ENCODE measurements around the gene AUTS2. TPM values are rescaled to one million over a fixed set of nuclear protein-coding genes. Genes with fewer than 3 reads are reported as not detected.

Gene AUTS2
- total and polyA plus RNA-seq, 10 of the 15 experiments (the other 5 are each of a cell fraction or from before 2014, with no cell fraction given) = 6.4 to 55.6 (median 21.6) TPM

- TF ChIP-seq NFXL1 (IDR thresholded peaks at IDR 0.05; ENCODE audit: borderline replicate concordance) (no peak), BRCA1 (IDR thresholded peaks at IDR 0.05; ENCODE audit: low read depth, low read length) (no peak), ZSCAN29 (IDR thresholded peaks at IDR 0.05) (no peak)
Observed at GRCh38 chr7:70719125-70719524, 1120.8 kb downstream of the AUTS2 start (continued).

GRCh38 chr7:70720191-70720873 is 1122.1 kb downstream of the AUTS2 start:
- ChIA-PET RAD21 (ENCODE audit: unreplicated experiment) (interaction anchor here (0.8 to 11.9 kb wide), 10 partner anchors 10 to 56 kb away, joined by 3 to 125 read pairs (median 8); no protein-coding TSS in a partner anchor), CTCF (interaction anchor here (0.7 to 8.3 kb wide), 11 partner anchors 9 to 64 kb away, joined by 3 to 131 read pairs (median 4); no protein-coding TSS in a partner anchor), SMC1A (ENCODE audit: uncharacterized antibody, unreplicated experiment) (interaction anchor here (0.7 to 8.8 kb wide), 14 partner anchors 10 to 95 kb away, joined by 3 to 148 read pairs (median 6); no protein-coding TSS in a partner anchor), POLR2A (interaction anchor here (0.6 to 2.1 kb wide), 7 partner anchors 10 to 57 kb away, joined by 3 to 7 read pairs (median 4); no protein-coding TSS in a partner anchor)
- peaks cover 33% of the 10 kb centered on the region for H3K4me1 ChIP-seq (ENCODE audit: control insufficient read depth, insufficient read depth, low read length)
- H3K9me3 ChIP-seq (replicated peaks; ENCODE audit: control insufficient read depth, insufficient read depth, low read length) = no peaks in the 10 kb centered on the region
- DNase-seq (ENCODE audit: low read depth, low spot score) = no peak
- H3K4me2 ChIP-seq (ENCODE audit: control insufficient read depth, insufficient read depth) = peak overlapping the region; percentile 4; the same call in 1 of the 2 replicates
- peaks cover 0 to 3% of the 10 kb centered on the region in 2 experiments for H3K36me3 ChIP-seq (ENCODE audit: control insufficient read depth in 2 of 2, insufficient read depth in 2 of 2, low read length in 1 of 2)
- H3K27ac ChIP-seq (ENCODE audit: control insufficient read depth, insufficient read depth) = peak overlapping the region; percentile 72
- intact Hi-C loops (cut with micrococcal nuclease; ENCODE audit: unreplicated experiment) = no loop called here
- H3K9ac ChIP-seq (ENCODE audit: control insufficient read depth, insufficient read depth, low read length) = peak overlapping the region; percentile 37; the same call in 1 of the 2 replicates
- no peaks in the 10 kb centered on the region for H4K20me1 ChIP-seq (ENCODE audit: control insufficient read depth, insufficient read depth)
- WGBS (ENCODE audit: insufficient coverage, insufficient replicate concordance, low lambda C conversion rate, missing lambda C conversion rate) = 36% methylated on average over 7 of the region's 7 CpGs
- H3K4me3 ChIP-seq = no peak overlapping the region
- no TSS peak for BruUV-seq (replicated peaks)
- FAIRE-seq = no peak
- no peaks in the 10 kb centered on the region for H3K27me3 ChIP-seq (replicated peaks in 1 of 2; ENCODE audit: control insufficient read depth in 2 of 2, insufficient read depth in 2 of 2, low read length in 1 of 2)
- peaks cover 77% of the 10 kb centered on the region for H3K79me2 ChIP-seq (ENCODE audit: control insufficient read depth, insufficient read depth, low read length)
- in situ Hi-C loops (cut with MboI) = no loop called here
- peak; percentile 13; the same call in 1 of the 3 replicates for ATAC-seq
- peak overlapping the region; percentile 1; the same call in 1 of the 2 replicates for H2AFZ ChIP-seq (ENCODE audit: control insufficient read depth, low read depth, low read length)
- TF ChIP-seq TAF1 (IDR thresholded peaks at IDR 0.05; ENCODE audit: borderline replicate concordance, low read depth, low read length) (no peak), SREBF2 (IDR thresholded peaks at IDR 0.05; ENCODE audit: low read length) (no peak), SIN3A (IDR thresholded peaks at IDR 0.05; ENCODE audit: low read depth, low read length) (no peak), PRDM15 (CRISPR knock-in tag; IDR thresholded peaks at IDR 0.05) (no peak), RAD21 (IDR thresholded peaks at IDR 0.05; ENCODE audit: insufficient read depth, low read depth, low read length) (peak; percentile 56), BCL11A (IDR thresholded peaks at IDR 0.05; ENCODE audit: low read depth, low read length) (no peak), WRNIP1 (IDR thresholded peaks at IDR 0.05; ENCODE audit: borderline replicate concordance, low read depth, low read length) (no peak), ZNF274 (IDR thresholded peaks at IDR 0.05; ENCODE audit: insufficient read depth, insufficient read length) (no peak), EP300 (IDR thresholded peaks at IDR 0.05; ENCODE audit: borderline replicate concordance in 1 of 2, control insufficient read depth in 1 of 2, low read depth in 2 of 2, low read length in 2 of 2) (no peak), CBFB (IDR thresholded peaks at IDR 0.05; ENCODE audit: low read depth) (no peak)
- TF ChIP-seq, protein P1, sequence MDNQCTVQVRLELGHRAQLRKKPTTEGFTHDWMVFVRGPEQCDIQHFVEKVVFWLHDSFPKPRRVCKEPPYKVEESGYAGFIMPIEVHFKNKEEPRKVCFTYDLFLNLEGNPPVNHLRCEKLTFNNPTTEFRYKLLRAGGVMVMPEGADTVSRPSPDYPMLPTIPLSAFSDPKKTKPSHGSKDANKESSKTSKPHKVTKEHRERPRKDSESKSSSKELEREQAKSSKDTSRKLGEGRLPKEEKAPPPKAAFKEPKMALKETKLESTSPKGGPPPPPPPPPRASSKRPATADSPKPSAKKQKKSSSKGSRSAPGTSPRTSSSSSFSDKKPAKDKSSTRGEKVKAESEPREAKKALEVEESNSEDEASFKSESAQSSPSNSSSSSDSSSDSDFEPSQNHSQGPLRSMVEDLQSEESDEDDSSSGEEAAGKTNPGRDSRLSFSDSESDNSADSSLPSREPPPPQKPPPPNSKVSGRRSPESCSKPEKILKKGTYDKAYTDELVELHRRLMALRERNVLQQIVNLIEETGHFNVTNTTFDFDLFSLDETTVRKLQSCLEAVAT (IDR thresholded peaks at IDR 0.05) = 0 out of 2 replicates have a peak, but pooled peaks have one; percentile 39
- TF ChIP-seq, protein P2, sequence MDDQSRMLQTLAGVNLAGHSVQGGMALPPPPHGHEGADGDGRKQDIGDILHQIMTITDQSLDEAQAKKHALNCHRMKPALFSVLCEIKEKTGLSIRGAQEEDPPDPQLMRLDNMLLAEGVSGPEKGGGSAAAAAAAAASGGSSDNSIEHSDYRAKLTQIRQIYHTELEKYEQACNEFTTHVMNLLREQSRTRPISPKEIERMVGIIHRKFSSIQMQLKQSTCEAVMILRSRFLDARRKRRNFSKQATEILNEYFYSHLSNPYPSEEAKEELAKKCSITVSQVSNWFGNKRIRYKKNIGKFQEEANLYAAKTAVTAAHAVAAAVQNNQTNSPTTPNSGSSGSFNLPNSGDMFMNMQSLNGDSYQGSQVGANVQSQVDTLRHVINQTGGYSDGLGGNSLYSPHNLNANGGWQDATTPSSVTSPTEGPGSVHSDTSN (IDR thresholded peaks at IDR 0.05; ENCODE audit: insufficient replicate concordance, low read depth, low read length) = no peak

Data from GM12878 (cell line).